Left lung (tissue), 10 donors: ENCODE results near the gene CAT. TPM values are rescaled to one million over a fixed set of nuclear protein-coding genes. Genes with fewer than 3 reads are reported as not detected.

Experiments used
- ATAC-seq: fragments of 200-7000 bp; cut with Tn5 transposase; one replicate; pipeline ENCODE4 v1.9.1; 2020; ENCODE audit warnings: moderate library complexity
- DNase-seq, 4 donors: peaks; one replicate each; pipeline ENCODE4 v3.0.0-alpha.2; 2013 to 2020
- H3K27ac ChIP-seq, 2 donors: fragments of 200-600 bp; sonication (generic) in 1 of 2; one replicate each; pipeline versions ENCODE4 v1.5.0 to v1.8.0; 2020 to 2021
- H3K27me3 ChIP-seq, 2 donors: fragments of 200-600 bp; sonication (generic) in 1 of 2; one replicate each; pipeline versions ENCODE4 v1.5.0 to v1.8.0; 2020 to 2021
- H3K36me3 ChIP-seq, 2 donors: fragments of 200-600 bp; sonication (generic) in 1 of 2; one replicate each; pipeline versions ENCODE4 v1.5.0 to v1.8.0; 2020 to 2021
- H3K4me1 ChIP-seq, 2 donors: fragments of 200-600 bp; one replicate each; pipeline ENCODE4 v1.8.0; 2021
- H3K4me3 ChIP-seq, 2 donors: fragments of 200-600 bp; sonication (generic) in 1 of 2; one replicate each; pipeline versions ENCODE4 v1.5.0 to v1.8.0; 2020 to 2021; ENCODE audit warnings: mild to moderate bottlenecking in 1 of 2
- H3K9me3 ChIP-seq, 2 donors: fragments of 200-600 bp; sonication (generic) in 1 of 2; one replicate each; pipeline versions ENCODE4 v1.5.0 to v1.8.0; 2020 to 2021
- intact Hi-C, 2 donors: fragments of 100-400 bp; cut with DNase I; formaldehyde crosslinking; loops; one replicate each; pipeline versions ENCODE4 v1.11.2 to v1.14.2; 2022
- polyA plus RNA-seq, 6 donors: library from polyadenylated mRNA; unstranded; fragments of 120-200 nt; gene quantifications; one replicate each; pipeline ENCODE4 v1.2.1, GENCODE V29; 2013; ENCODE audit not compliant: insufficient read length in 6 of 6
- total RNA-seq, 2 donors: library from RNA; stranded (reverse); fragmentation: NEBNext Ultra II Directional; extraction: Animal tissue kit (Norgen Biotek cat#: 25700); gene quantifications; one replicate each; pipeline ENCODE4 v1.2.1, GENCODE V29; 2021
- TF ChIP-seq, protein P1 (sequence below), 2 donors: fragments of 200-600 bp; sonication (generic) in 1 of 2; IDR thresholded peaks; one replicate each; pipeline versions ENCODE4 v1.5.0 to v1.8.0; 2021; ENCODE audit warnings: antibody characterized with exemption in 2 of 2
- donor health status: DM: no; HTN: yes; CAD: no.
- donor health status: DM: no; HTN: no; CAD: no.

CAT gene
- total and polyA plus RNA-seq, 8 donors: 146 to 247 (median 213) TPM

DNA sequence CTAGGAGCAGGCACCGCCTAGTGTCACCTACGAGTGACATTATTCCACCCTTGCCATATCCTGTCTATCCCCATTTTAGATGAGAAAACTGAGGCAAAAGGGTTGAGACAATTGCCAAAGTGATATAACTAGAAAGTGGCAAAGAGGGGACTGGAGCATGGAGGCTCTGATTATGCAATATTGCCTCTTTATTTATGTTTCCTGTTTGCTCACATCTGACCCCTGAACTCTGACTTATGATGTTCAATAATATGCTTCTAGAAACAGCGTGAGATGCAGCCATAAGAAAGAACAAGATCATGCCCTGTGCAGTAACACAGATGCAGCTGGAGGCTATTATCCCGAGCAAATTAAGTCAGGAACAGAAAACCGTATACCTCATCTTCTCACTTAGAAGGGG lies 67.1 kb downstream of the CAT start:
- intact Hi-C loops: no loop called here
- H3K4me1 ChIP-seq: peaks cover 21 to 41% of the 10 kb centered on the region in 2 donors
- no peak overlapping the region for H3K27ac ChIP-seq
- no peaks in the 10 kb centered on the region for H3K9me3 ChIP-seq
- ATAC-seq (no peak), DNase-seq (no peak)
- TF ChIP-seq, protein P1, sequence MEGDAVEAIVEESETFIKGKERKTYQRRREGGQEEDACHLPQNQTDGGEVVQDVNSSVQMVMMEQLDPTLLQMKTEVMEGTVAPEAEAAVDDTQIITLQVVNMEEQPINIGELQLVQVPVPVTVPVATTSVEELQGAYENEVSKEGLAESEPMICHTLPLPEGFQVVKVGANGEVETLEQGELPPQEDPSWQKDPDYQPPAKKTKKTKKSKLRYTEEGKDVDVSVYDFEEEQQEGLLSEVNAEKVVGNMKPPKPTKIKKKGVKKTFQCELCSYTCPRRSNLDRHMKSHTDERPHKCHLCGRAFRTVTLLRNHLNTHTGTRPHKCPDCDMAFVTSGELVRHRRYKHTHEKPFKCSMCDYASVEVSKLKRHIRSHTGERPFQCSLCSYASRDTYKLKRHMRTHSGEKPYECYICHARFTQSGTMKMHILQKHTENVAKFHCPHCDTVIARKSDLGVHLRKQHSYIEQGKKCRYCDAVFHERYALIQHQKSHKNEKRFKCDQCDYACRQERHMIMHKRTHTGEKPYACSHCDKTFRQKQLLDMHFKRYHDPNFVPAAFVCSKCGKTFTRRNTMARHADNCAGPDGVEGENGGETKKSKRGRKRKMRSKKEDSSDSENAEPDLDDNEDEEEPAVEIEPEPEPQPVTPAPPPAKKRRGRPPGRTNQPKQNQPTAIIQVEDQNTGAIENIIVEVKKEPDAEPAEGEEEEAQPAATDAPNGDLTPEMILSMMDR (IDR thresholded peaks at IDR 0.05): no peak
- no peaks in the 10 kb centered on the region for H3K27me3 ChIP-seq
- H3K4me3 ChIP-seq: no peak overlapping the region
- H3K36me3 ChIP-seq: no peaks in the 10 kb centered on the region

DNA sequence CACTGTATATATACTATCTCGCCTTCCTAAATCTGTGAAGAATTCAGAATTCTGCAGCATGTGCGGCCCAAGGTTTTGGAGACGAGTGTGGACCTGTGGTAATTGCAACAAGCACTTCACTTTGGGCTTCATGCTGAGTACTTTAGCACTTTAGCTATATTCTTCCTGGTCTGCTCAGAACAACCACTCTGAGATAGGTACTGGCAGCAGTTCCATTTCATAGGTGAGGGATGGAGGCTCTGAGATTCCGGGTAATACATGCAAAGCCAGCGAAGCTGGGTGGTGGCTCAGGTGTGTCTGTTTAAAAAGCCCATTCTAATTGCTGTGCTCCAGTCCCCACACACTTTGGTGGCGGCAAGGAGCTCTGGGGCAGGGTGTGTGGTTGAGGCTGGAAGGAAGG lies 68.4 kb downstream of the CAT start:
- Histone ChIP-seq H3K9me3 (no peaks in the 10 kb centered on the region), H3K4me1 (peaks cover 11 to 28% of the 10 kb centered on the region in 2 donors), H3K36me3 (no peaks in the 10 kb centered on the region), H3K4me3 (no peak overlapping the region), H3K27me3 (no peaks in the 10 kb centered on the region), H3K27ac (peak overlapping the region; percentile 42 to 56)
- intact Hi-C loops: no loop called here
- ATAC-seq (peak; percentile 74), DNase-seq (no peak)
- TF ChIP-seq, protein P1 (IDR thresholded peaks at IDR 0.05): no peak

DNA sequence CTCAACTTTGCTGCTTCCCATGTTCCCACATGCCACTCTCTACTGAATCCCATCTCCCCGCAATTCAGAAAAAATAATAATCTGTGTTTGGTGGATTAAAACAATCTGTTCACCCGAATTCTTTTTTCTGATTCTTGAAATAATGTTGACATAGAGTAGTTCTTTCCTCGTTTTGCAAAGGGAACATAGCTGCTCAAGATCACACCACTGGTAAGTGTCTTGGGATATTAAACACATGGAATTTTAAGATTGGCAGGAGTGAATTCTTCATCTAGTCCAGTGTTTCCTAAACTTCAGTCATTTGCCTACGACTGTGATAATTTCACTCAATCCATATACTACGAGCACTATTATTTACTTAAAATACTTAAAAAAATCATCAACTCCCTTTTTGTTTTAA lies 68.9 kb downstream of the CAT start:
- no peaks in the 10 kb centered on the region for H3K27me3 ChIP-seq
- H3K36me3 ChIP-seq: no peaks in the 10 kb centered on the region
- no peaks in the 10 kb centered on the region for H3K9me3 ChIP-seq
- TF ChIP-seq, protein P1 (IDR thresholded peaks at IDR 0.05): no peak
- peaks cover 7 to 24% of the 10 kb centered on the region in 2 donors for H3K4me1 ChIP-seq
- intact Hi-C loops: no loop called here
- H3K4me3 ChIP-seq: no peak overlapping the region
- DNase-seq (no peak), ATAC-seq (peak; percentile 3)
- peak overlapping the region; percentile 42 to 56 for H3K27ac ChIP-seq

DNA sequence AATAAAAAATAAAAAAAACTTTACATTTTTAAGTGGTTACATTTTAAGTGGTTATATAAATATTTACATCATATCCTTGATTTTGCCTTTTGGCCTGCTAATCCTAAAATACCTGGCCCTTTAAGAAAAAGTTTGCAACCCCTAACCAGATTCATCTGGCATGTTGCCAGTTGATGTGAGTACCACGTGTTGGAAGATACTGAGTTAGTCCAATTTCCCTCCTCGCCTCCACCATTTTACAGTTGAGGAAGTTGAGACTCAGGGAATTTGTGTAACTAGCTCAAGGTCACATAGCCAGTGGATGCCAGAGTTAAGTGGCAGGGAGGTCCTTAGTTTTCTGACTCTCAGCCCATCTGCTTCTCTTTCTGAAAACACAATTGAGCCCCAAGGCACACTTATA lies 69.8 kb downstream of the CAT start:
- intact Hi-C loops: no loop called here
- H3K27ac ChIP-seq: no peak overlapping the region
- H3K4me3 ChIP-seq: no peak overlapping the region
- H3K36me3 ChIP-seq: no peaks in the 10 kb centered on the region
- TF ChIP-seq, protein P1 (IDR thresholded peaks at IDR 0.05): no peak
- ATAC-seq (no peak), DNase-seq (no peak)
- H3K27me3 ChIP-seq: no peaks in the 10 kb centered on the region
- no peaks in the 10 kb centered on the region for H3K9me3 ChIP-seq
- H3K4me1 ChIP-seq: peaks cover 5 to 24% of the 10 kb centered on the region in 2 donors

DNA sequence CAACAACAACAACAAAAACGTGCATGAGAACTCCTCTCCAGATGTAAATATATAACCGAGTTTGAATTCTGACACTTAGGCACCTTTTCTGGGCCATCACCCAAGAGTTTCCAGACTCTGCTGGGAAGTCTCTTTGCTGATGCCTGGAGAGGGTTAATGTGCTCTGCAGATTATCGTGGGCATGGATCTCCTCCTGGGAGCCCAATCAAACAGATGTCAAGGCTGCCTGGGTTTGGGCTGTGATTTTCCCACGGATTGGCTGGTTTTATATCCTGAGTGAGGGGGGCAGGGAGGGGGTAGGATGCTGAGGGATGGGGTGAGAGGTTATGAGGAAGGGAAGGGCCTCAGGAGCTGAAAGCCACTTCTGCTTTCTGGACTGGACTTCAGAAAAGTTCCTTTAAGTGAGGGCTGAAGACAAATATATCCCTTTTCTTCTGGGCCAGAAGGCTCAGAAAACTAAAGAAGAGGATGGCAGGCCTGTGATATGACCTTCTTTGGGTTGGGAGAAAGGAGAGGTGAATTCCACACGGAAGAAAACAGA lies 70.7 kb downstream of the CAT start:
- H3K36me3 ChIP-seq: no peaks in the 10 kb centered on the region
- intact Hi-C loops: no loop called here
- peaks cover 5 to 24% of the 10 kb centered on the region in 2 donors for H3K4me1 ChIP-seq
- no peaks in the 10 kb centered on the region for H3K9me3 ChIP-seq
- DNase-seq: no peak
- TF ChIP-seq, protein P1 (IDR thresholded peaks at IDR 0.05): no peak
- H3K27ac ChIP-seq: no peak overlapping the region
- ATAC-seq: no peak
- no peaks in the 10 kb centered on the region for H3K27me3 ChIP-seq
- no peak overlapping the region for H3K4me3 ChIP-seq
